CD4-positive, CD25-positive, alpha-beta regulatory T cell (primary cell): ENCODE measurements around the gene ARHGAP31. TPM values are rescaled to one million over a fixed set of nuclear protein-coding genes. Genes with fewer than 3 reads are reported as not detected.
"Not testable (repeated sequence)": the region's sequence is repeated elsewhere in the genome, so short reads cannot be mapped to it uniquely, and the experiment has no call there.

Source experiments
- ATAC-seq, 2 donors: fragments of 150-1000 bp; cut with Tn5 transposase; one replicate each; pipeline ENCODE4 v1.10.0; 2021; ENCODE audit warnings: low read depth in 2 of 2, moderate number of reproducible peaks in 2 of 2, moderate library complexity in 1 of 2
- DNase-seq, 3 donors: peaks; one replicate each; pipeline versions ENCODE4 v3.0.0 to v3.0.0-alpha.2; 2012 to 2022; ENCODE audit warnings: mixed read lengths in 1 of 3
- H3K27ac ChIP-seq: one replicate; pipeline ENCODE4 v1.7.0; 2013; ENCODE audit warnings: mild to moderate bottlenecking, low read length; ENCODE audit not compliant: insufficient read depth, poor library complexity, severe bottlenecking
- H3K27me3 ChIP-seq: one replicate; pipeline ENCODE4 v1.7.0; 2013; ENCODE audit warnings: low read length; ENCODE audit not compliant: control insufficient read depth, insufficient read depth
- H3K36me3 ChIP-seq: one replicate; pipeline ENCODE4 v1.7.0; 2013; ENCODE audit warnings: mild to moderate bottlenecking, low read length, moderate library complexity; ENCODE audit not compliant: control insufficient read depth, insufficient read depth
- H3K4me1 ChIP-seq: 2 replicates; pipeline ENCODE4 v1.7.0; 2013; ENCODE audit warnings: mild to moderate bottlenecking, low read length; ENCODE audit not compliant: insufficient read depth, control insufficient read depth, poor library complexity, severe bottlenecking
- H3K4me3 ChIP-seq: one replicate; pipeline ENCODE4 v1.7.0; 2013; ENCODE audit warnings: low read depth, mild to moderate bottlenecking, low read length, moderate library complexity
- H3K9me3 ChIP-seq, 2 experiments: 1 replicate in 1 of 2; 2 replicates in 1 of 2; pipeline ENCODE4 v1.7.0; 2013; ENCODE audit warnings: low read length in 2 of 2, mild to moderate bottlenecking in 1 of 2, moderate library complexity in 1 of 2; ENCODE audit not compliant: control insufficient read depth in 2 of 2
- H3K27ac Mint-ChIP-seq, 3 donors: one replicate each; pipeline ENCODE4 v1.8.0; 2020 to 2022; ENCODE audit warnings: mild to moderate bottlenecking in 3 of 3, mixed read lengths in 3 of 3, moderate library complexity in 2 of 3
- H3K27me3 Mint-ChIP-seq: one replicate; pipeline ENCODE4 v1.8.0; 2022; ENCODE audit warnings: mild to moderate bottlenecking, mixed read lengths
- H3K36me3 Mint-ChIP-seq: one replicate; pipeline ENCODE4 v1.8.0; 2020; ENCODE audit warnings: mixed read lengths
- H3K4me1 Mint-ChIP-seq, 4 donors: one replicate each; pipeline ENCODE4 v1.8.0; 2020 to 2022; ENCODE audit warnings: mixed read lengths in 4 of 4, mild to moderate bottlenecking in 1 of 4
- H3K4me3 Mint-ChIP-seq, 4 donors: one replicate each; pipeline ENCODE4 v1.8.0; 2020 to 2022; ENCODE audit warnings: mild to moderate bottlenecking in 4 of 4, mixed read lengths in 4 of 4, moderate library complexity in 3 of 4
- H3K9me3 Mint-ChIP-seq, 7 donors: one replicate each; pipeline ENCODE4 v1.8.0; 2020 to 2022; ENCODE audit warnings: mixed read lengths in 7 of 7, mild to moderate bottlenecking in 3 of 7, moderate library complexity in 2 of 7
- polyA plus RNA-seq, 4 donors: library from polyadenylated mRNA; unstranded; fragments of 300-500 nt; fragmentation: Illumina TruSeq; gene quantifications; one replicate each; pipeline ENCODE4 v1.2.3, GENCODE V29; 2021
- total RNA-seq: library from RNA; stranded (reverse); gene quantifications from one replicate; pipeline ENCODE4 v1.2.3, GENCODE V29; 2022

ARHGAP31 gene
- total and polyA plus RNA-seq, 5 donors from 2014 or later = 2.6 to 13.6 (median 4.8) TPM

DNA sequence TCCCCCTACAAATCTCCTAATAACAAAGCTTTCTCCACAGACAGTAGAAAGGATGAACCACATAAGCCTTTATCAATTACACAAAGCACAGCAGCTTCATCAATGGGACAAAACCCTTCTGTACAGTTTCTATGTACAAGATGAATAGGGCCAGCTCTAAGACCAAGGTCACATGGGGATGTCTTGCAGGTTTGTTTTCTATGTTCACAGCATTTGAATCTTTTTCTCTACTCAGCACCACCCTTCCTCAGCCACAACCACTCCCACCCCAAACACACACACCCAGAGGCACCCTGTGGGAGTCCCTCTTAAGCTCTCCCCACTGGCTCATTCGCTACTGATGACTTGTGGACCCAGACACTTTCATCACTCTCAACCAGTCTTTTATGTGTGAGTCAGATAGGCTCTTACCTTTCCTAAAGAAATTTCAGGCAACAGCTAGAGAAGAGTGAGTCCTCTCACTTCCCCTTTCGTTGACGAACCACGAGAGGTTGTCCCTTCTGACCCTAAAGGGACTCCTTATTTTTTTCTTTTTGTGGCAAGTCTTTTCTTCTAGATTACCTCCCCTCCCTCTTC, 57.9 kb downstream of the ARHGAP31 start:
- Histone ChIP-seq H3K27ac (peak overlapping the region; percentile 66), H3K4me3 (peak overlapping the region; percentile 22), H3K9me3 (no peaks in the 10 kb centered on the region), H3K4me1 (peaks cover 26% of the 10 kb centered on the region), H3K36me3 (no peaks in the 10 kb centered on the region), H3K27me3 (no peaks in the 10 kb centered on the region)
- peak; percentile 6 to 91 (median 43) for DNase-seq
- peak overlapping the region; percentile 20 to 83 (median 41) for H3K27ac Mint-ChIP-seq
- no peaks in the 10 kb centered on the region for H3K27me3 Mint-ChIP-seq
- ATAC-seq = peak; percentile 75 to 90
- H3K4me1 Mint-ChIP-seq = peaks cover 14 to 42% (median 34%) of the 10 kb centered on the region in 4 donors
- no peaks in the 10 kb centered on the region for H3K9me3 Mint-ChIP-seq
- no peaks in the 10 kb centered on the region for H3K36me3 Mint-ChIP-seq
- H3K4me3 Mint-ChIP-seq = peak overlapping the region; percentile 7 to 58 (median 32)

DNA sequence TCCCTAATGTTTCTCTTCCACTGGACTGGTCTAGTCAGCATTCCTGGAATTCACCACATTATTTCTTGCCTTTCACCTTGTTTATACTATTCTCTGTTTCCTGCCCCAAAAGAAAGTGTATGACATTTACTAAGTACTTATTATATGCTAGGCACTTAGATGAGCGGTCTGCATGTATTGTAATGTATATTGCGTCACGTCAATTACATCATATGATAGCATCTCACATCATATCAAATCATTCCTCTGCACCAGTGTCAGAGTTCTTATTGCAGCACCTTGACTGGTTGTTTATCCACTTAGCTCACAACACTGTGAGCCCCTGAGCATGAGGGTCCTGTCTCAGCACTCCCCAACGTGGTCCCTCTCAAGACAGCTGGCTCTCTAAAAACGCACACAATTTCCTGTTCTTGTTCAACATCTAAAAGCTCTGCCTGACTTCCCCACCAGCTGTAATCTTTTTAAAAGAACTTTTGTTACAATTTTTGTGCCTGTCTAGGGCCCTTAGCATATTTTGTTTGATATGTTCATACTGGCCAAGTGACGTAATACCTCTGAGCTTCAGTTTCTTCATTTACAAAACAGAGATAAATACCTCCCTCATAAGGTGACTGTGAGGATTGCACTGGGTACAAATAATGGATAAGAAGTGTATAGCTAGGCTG, 58.8 kb downstream of the ARHGAP31 start:
- H3K36me3 ChIP-seq = no peaks in the 10 kb centered on the region
- H3K4me3 ChIP-seq = no peak overlapping the region
- no peaks in the 10 kb centered on the region for H3K27me3 ChIP-seq
- DNase-seq = peak in 2 of 3 donors; percentile 56 to 76
- peaks cover 26% of the 10 kb centered on the region for H3K4me1 ChIP-seq
- H3K36me3 Mint-ChIP-seq = no peaks in the 10 kb centered on the region
- no peaks in the 10 kb centered on the region for H3K9me3 Mint-ChIP-seq
- H3K4me1 Mint-ChIP-seq = peaks cover 14 to 44% (median 35%) of the 10 kb centered on the region in 4 donors
- no peaks in the 10 kb centered on the region for H3K27me3 Mint-ChIP-seq
- H3K27ac ChIP-seq = peak overlapping the region; percentile 66
- peak overlapping the region in 3 of 4 donors; percentile 9 to 58 (median 31) for H3K4me3 Mint-ChIP-seq
- ATAC-seq = peak; percentile 48 to 54
- no peaks in the 10 kb centered on the region for H3K9me3 ChIP-seq
- H3K27ac Mint-ChIP-seq = peak overlapping the region; percentile 20 to 74 (median 72)

GRCh38 chr3:119355608-119356007, 61.4 kb downstream of the ARHGAP31 start:
- not testable (repeated sequence) for H3K4me3 Mint-ChIP-seq, H3K9me3 Mint-ChIP-seq, H3K27ac Mint-ChIP-seq, H3K27ac ChIP-seq, H3K27me3 ChIP-seq, H3K36me3 Mint-ChIP-seq, H3K9me3 ChIP-seq, H3K36me3 ChIP-seq, ATAC-seq, H3K27me3 Mint-ChIP-seq, DNase-seq, H3K4me3 ChIP-seq
- peaks cover 26% of the 10 kb centered on the region for H3K4me1 ChIP-seq
- H3K4me1 Mint-ChIP-seq = peaks cover 14 to 39% (median 26%) of the 10 kb centered on the region in 4 donors

DNA sequence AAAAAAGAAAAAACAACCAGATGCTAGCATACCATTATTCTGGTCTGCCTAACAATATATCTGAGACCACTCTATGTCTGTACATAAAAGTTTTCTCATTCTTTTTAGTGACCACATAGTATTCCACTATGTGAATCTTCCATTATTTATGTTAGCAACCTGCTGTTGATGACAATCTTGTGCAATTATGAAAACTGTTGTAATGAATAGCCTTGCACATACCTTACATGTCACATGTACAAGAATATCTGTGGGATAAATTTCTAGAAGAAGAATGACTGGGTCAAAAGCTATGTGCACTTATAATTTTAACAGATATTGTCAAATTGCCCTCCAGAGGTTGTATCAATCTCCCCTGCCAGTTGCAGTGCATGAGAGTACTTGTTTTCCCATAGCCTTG, 62.5 kb downstream of the ARHGAP31 start:
- peaks cover 14 to 29% (median 19%) of the 10 kb centered on the region in 4 donors for H3K4me1 Mint-ChIP-seq
- H3K27me3 Mint-ChIP-seq = no peaks in the 10 kb centered on the region
- H3K9me3 Mint-ChIP-seq = no peaks in the 10 kb centered on the region
- H3K36me3 Mint-ChIP-seq = no peaks in the 10 kb centered on the region
- H3K9me3 ChIP-seq = no peaks in the 10 kb centered on the region
- no peak overlapping the region for H3K4me3 Mint-ChIP-seq
- peaks cover 19% of the 10 kb centered on the region for H3K4me1 ChIP-seq
- no peaks in the 10 kb centered on the region for H3K36me3 ChIP-seq
- H3K27ac ChIP-seq = no peak overlapping the region
- no peak for DNase-seq
- no peak for ATAC-seq
- H3K27ac Mint-ChIP-seq = no peak overlapping the region
- H3K27me3 ChIP-seq = no peaks in the 10 kb centered on the region
- H3K4me3 ChIP-seq = no peak overlapping the region

DNA sequence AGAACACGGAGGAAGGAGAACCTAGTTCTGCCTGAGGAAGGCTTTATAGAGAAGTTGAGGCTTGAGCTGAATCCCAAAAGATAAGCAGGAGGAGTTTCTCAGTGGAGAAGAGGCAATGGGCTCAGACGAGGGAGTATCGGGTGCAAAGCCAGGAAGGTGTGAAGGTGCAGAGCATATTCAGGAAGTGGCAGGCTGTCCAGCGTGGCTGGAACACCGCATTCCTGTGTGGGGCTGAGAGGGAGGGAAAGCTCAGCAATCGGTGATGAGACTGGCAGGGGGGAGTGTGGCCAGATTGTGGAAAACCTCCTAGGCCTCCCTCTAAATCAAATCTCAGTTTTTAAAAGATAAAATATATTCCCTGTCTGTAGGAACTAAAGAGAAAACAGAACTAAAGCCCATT, 63.0 kb downstream of the ARHGAP31 start:
- peaks cover 13% of the 10 kb centered on the region for H3K4me1 ChIP-seq
- Mint-ChIP-seq H3K4me3 (no peak overlapping the region), H3K36me3 (no peaks in the 10 kb centered on the region), H3K4me1 (peaks cover 10 to 23% (median 13%) of the 10 kb centered on the region in 4 donors), H3K9me3 (no peaks in the 10 kb centered on the region), H3K27ac (no peak overlapping the region), H3K27me3 (no peaks in the 10 kb centered on the region)
- DNase-seq (no peak), ATAC-seq (no peak)
- H3K27me3 ChIP-seq = no peaks in the 10 kb centered on the region
- H3K36me3 ChIP-seq = no peaks in the 10 kb centered on the region
- H3K4me3 ChIP-seq = no peak overlapping the region
- H3K9me3 ChIP-seq = no peaks in the 10 kb centered on the region
- no peak overlapping the region for H3K27ac ChIP-seq

DNA sequence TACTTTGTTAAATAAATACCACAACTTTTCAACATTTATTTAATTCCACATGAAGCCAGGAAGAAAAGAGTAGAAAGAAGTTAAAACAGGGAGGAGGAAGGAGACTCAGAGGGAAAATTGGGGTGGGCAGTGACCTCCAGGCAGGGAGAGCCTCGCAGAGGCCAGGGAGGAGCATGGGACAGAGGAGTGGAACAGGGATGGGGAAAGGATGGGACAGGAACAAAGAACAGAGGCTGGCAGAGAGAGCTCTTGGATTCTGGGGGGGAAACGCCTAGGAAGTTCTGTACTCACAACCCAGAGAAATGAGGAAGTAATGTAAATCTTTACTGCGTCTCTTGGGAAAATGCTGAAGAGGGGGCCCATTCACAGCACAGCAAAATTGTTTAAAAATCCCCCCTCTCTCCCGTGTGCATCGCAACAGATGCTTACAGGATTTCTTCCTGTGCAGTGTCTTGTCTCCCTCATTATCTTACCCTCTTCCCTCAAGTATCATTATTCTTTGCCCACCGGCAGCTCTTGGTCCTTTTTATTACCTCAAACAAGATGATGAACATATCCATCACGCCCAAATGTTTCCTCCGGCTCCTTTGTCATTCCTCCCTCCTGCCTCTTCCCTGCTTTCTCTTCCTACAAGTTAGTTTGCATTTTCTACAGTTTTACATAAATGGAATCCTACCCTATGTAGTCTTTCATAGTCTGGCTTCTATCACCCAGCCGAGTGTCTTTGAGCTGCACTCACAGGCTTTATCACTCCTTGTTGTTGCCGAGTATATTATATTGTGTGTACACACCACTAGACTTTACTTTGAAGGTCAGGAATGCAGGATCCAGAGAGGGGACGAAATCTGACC, 65.5 kb downstream of the ARHGAP31 start:
- peaks cover 0 to 9% (median 1%) of the 10 kb centered on the region in 4 donors for H3K4me1 Mint-ChIP-seq
- no peaks in the 10 kb centered on the region for H3K36me3 Mint-ChIP-seq
- no peaks in the 10 kb centered on the region for H3K36me3 ChIP-seq
- H3K27me3 Mint-ChIP-seq = no peaks in the 10 kb centered on the region
- H3K27me3 ChIP-seq = no peaks in the 10 kb centered on the region
- DNase-seq (no peak), ATAC-seq (no peak)
- no peak overlapping the region for H3K27ac ChIP-seq
- H3K9me3 ChIP-seq = no peaks in the 10 kb centered on the region
- H3K4me3 ChIP-seq = no peak overlapping the region
- peaks cover 0 to 1% (median 0%) of the 10 kb centered on the region in 7 donors for H3K9me3 Mint-ChIP-seq
- H3K27ac Mint-ChIP-seq = no peak overlapping the region
- no peak overlapping the region for H3K4me3 Mint-ChIP-seq
- H3K4me1 ChIP-seq = no peaks in the 10 kb centered on the region

DNA sequence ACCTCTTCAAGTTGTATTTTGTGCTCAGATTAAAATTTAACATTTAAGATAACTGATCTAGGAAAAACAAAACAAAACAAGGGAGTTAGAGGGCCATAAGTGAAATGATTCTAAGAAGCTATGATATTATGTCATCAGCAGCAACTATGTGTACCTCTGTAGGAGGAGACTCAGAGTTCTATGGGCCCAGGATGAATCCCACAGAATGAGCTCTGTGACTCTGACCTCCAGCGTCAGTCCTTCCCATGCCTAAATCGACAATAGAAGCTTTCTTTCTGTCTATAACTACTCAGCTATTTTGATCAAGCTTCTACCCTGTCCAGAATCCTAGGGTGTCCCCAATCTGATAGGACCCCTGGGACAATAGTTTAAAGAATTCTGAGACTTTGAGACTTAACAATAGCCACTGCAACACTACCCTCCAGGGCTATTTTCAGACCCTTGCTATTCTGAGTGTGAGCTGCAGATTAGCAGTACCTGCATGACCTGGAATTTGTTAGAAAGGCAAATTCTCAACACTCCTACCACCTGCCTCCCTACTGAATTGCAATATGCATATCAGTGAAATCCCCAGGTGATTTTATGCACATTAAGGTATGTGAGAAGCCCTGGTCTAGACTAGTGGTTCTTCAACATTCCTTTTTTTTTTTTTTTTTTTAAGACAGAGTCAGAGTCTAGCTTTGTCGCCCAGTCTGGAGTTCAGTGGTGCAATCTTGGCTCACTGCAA, 66.7 kb downstream of the ARHGAP31 start:
- H3K9me3 Mint-ChIP-seq = peaks cover 0 to 1% (median 0%) of the 10 kb centered on the region in 7 donors

More for the DNA sequence above, 66.7 kb downstream of the ARHGAP31 start:
- Mint-ChIP-seq H3K4me3 (no peak overlapping the region), H3K4me1 (peaks cover 0 to 9% (median 1%) of the 10 kb centered on the region in 4 donors), H3K27ac (no peak overlapping the region), H3K27me3 (no peaks in the 10 kb centered on the region), H3K36me3 (peaks cover 7% of the 10 kb centered on the region)
- Histone ChIP-seq H3K36me3 (peaks cover 2% of the 10 kb centered on the region), H3K27me3 (no peaks in the 10 kb centered on the region), H3K4me3 (no peak overlapping the region), H3K4me1 (no peaks in the 10 kb centered on the region), H3K9me3 (no peaks in the 10 kb centered on the region), H3K27ac (no peak overlapping the region)
- ATAC-seq = no peak
- DNase-seq = no peak
